DOHH2 (cell line): Measurements from ENCODE around the gene LIX1L.
"Not testable (repeated sequence)": the region's sequence is repeated elsewhere in the genome, so short reads cannot be mapped to it uniquely, and the experiment has no call there.

ENCODE experiments used
- H3F3A ChIP-seq: fragments of 200-600 bp; sonication (generic), shearing (Covaris generic); 2 replicates; pipeline ENCODE4 v1.6.0; 2016; ENCODE audit warnings: antibody characterized with exemption, mild to moderate bottlenecking; ENCODE audit not compliant: control insufficient read depth, insufficient read depth
- H3K27ac ChIP-seq: fragments of 200-600 bp; sonication (generic); 2 replicates; pipeline ENCODE4 v1.5.1; 2014; ENCODE audit warnings: low read depth, mild to moderate bottlenecking, low read length, moderate library complexity
- H3K27me3 ChIP-seq: fragments of 200-600 bp; sonication (generic); 2 replicates; pipeline ENCODE4 v1.6.1; 2014; ENCODE audit warnings: mild to moderate bottlenecking, low read length, mixed read lengths; ENCODE audit not compliant: control insufficient read depth
- H3K36me3 ChIP-seq: fragments of 200-600 bp; sonication (generic); 2 replicates; pipeline ENCODE4 v1.6.1; 2014; ENCODE audit warnings: mild to moderate bottlenecking, low read length, moderate library complexity, mixed read lengths; ENCODE audit not compliant: control insufficient read depth
- H3K4me1 ChIP-seq: fragments of 200-600 bp; sonication (generic); 2 replicates; pipeline ENCODE4 v1.6.1; 2014; ENCODE audit warnings: mild to moderate bottlenecking, low read length, mixed read lengths; ENCODE audit not compliant: control insufficient read depth
- H3K4me2 ChIP-seq: fragments of 200-600 bp; sonication (generic); 2 replicates; pipeline ENCODE4 v1.6.0; 2014; ENCODE audit warnings: mild to moderate bottlenecking, low read length, moderate library complexity
- H3K4me3 ChIP-seq: fragments of 200-600 bp; sonication (generic); 2 replicates; pipeline ENCODE4 v1.5.1; 2014; ENCODE audit warnings: mild to moderate bottlenecking, low read length, mixed read lengths
- H3K79me2 ChIP-seq: fragments of 200-600 bp; sonication (generic); 2 replicates; pipeline ENCODE4 v1.6.1; 2014; ENCODE audit warnings: mild to moderate bottlenecking, low read length, mixed read lengths; ENCODE audit not compliant: control insufficient read depth
- H3K9me2 ChIP-seq: fragments of 200-600 bp; sonication (generic); replicated peaks from 2 replicates; pipeline ENCODE4 v1.6.1; 2014; ENCODE audit warnings: mild to moderate bottlenecking, low read length, mixed read lengths; ENCODE audit not compliant: control insufficient read depth
- H3K9me3 ChIP-seq: fragments of 200-600 bp; sonication (generic); 2 replicates; pipeline ENCODE4 v1.6.1; 2014; ENCODE audit warnings: antibody characterized with exemption, low read length, mixed read lengths; ENCODE audit not compliant: control insufficient read depth, insufficient read depth
- H4K20me1 ChIP-seq: fragments of 200-600 bp; sonication (generic); 2 replicates; pipeline ENCODE4 v1.6.0; 2014; ENCODE audit warnings: low read depth, mild to moderate bottlenecking, antibody characterized with exemption, low read length, moderate library complexity; ENCODE audit not compliant: control insufficient read depth, insufficient read depth
- EZH2phosphoT487 ChIP-seq: fragments of 200-600 bp; sonication (generic); IDR thresholded peaks from 2 replicates; pipeline ENCODE4 v1.6.1; 2017; ENCODE audit warnings: borderline replicate concordance, mild to moderate bottlenecking, antibody characterized with exemption, low read length, moderate library complexity, mixed read lengths
- TF ChIP-seq, protein P1 (sequence below): fragments of 200-600 bp; sonication (generic); IDR thresholded peaks from one replicate; pipeline ENCODE4 v1.5.1; 2014; ENCODE audit warnings: antibody characterized with exemption, mild to moderate bottlenecking, low read depth, low read length; ENCODE audit not compliant: poor library complexity, severe bottlenecking

Gene LIX1L

DNA sequence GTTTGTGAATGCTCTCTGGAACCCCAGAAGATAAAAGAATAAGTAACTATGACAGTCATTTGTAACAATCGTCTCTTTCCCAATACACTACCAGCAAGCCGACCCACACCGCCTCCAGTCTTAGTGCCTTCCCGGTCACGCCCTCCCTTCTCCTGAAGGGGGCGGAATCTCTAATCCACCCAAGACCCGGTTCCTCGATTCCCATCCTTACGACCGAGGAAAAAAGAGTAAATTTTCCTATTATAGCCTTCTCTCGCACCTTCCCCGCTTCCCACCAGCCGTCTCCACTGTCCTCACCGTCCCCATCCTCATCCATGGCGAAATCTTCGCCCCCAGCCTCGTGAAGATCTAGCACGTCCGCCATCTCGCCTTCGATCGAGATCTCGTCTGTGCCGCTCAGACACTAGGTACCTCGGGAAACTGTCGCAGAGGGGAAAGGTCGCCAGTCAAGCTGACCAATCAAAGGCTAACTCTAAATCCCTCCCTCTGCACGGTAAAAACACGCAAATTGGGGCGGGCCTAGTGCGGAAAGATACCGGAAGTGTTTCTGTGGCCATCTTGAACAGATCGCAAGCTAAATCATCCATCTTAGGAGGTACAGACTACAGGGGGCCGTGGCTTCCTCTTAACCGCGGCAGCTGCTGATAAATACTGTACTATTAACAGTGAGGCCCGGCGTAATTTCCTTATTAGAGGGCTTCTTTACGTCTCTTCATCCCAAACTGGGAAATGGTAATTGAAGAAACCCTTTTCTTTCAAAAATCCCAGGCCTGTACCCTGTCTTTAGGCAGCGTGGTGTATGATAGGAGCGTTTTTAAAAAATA lies 30.5 kb downstream of the LIX1L start, which contains the start of gene RBM8A:
Gene RBM8A (minus strand): TSS at position 422 of the 824 bp plus-strand sequence. CDS start 58 bp downstream, at position 364.
- Histone ChIP-seq H3K4me1 (peaks cover 22% of the 10 kb centered on the region), H3K27me3 (no peaks in the 10 kb centered on the region), H3K79me2 (peaks cover 29% of the 10 kb centered on the region), H3K9me2 (no peaks in the 10 kb centered on the region), H3K36me3 (peaks cover 36% of the 10 kb centered on the region), H3K4me3 (peak within 1 kb of the TSS; percentile 87), H3K9me3 (no peaks in the 10 kb centered on the region), H3F3A (peaks cover 38% of the 10 kb centered on the region), H3K4me2 (peak within 1 kb of the TSS; percentile 83), H4K20me1 (peaks cover 8% of the 10 kb centered on the region; the same call in 1 of the 2 replicates), H3K27ac (peak within 1 kb of the TSS; percentile 86)
- TF ChIP-seq EZH2phosphoT487: no peak
- TF ChIP-seq, protein P1, sequence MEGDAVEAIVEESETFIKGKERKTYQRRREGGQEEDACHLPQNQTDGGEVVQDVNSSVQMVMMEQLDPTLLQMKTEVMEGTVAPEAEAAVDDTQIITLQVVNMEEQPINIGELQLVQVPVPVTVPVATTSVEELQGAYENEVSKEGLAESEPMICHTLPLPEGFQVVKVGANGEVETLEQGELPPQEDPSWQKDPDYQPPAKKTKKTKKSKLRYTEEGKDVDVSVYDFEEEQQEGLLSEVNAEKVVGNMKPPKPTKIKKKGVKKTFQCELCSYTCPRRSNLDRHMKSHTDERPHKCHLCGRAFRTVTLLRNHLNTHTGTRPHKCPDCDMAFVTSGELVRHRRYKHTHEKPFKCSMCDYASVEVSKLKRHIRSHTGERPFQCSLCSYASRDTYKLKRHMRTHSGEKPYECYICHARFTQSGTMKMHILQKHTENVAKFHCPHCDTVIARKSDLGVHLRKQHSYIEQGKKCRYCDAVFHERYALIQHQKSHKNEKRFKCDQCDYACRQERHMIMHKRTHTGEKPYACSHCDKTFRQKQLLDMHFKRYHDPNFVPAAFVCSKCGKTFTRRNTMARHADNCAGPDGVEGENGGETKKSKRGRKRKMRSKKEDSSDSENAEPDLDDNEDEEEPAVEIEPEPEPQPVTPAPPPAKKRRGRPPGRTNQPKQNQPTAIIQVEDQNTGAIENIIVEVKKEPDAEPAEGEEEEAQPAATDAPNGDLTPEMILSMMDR: peak; percentile 87

DNA sequence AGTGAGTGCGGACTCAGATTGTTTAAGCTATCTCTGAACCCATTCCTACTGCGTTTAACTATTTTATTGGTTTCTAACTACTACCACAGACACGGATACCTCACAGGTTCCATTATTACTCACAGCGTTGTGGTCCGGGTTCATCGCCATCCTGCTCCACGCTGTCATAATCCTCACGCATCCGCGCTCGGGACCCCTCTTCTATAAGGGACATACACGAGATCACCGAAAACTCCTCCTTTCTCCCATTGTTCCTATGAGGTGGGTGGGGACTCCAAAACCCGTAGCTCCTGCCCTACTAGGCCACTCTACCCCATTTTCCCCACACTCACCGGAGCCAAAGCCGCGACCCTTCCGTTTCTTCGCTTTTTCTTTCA lies 31.1 kb downstream of the LIX1L start:
- H3K4me2 ChIP-seq: peak overlapping the region; percentile 83

DNA sequence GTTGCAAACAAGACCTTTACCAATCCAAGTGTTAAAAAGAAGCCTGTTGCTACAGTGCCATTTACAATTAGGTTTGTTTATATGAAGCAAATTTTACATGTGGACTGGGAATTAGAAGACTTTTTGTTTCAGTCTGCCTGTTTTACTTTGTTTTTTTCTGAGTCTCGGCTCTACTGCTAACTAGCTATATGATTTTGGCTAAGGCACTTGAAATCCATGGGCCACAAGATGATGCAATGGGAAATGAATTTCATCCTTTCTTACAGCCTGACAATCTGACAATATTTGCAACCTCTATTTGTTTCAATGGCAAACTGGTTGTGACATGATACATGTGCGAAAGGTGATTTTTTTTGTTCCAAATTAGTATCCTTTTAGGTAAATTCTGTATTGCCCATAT lies 35.6 kb downstream of the LIX1L start:
- H3K4me2 ChIP-seq: no peak overlapping the region
- H3K27me3 ChIP-seq: no peaks in the 10 kb centered on the region
- peaks cover 8% of the 10 kb centered on the region; the same call in 1 of the 2 replicates for H4K20me1 ChIP-seq
- no peaks in the 10 kb centered on the region for H3K9me2 ChIP-seq
- H3K79me2 ChIP-seq: peaks cover 29% of the 10 kb centered on the region
- peaks cover 24% of the 10 kb centered on the region for H3K4me1 ChIP-seq
- peaks cover 37% of the 10 kb centered on the region for H3K36me3 ChIP-seq
- H3K9me3 ChIP-seq: no peaks in the 10 kb centered on the region
- H3K27ac ChIP-seq: no peak overlapping the region
- peaks cover 24% of the 10 kb centered on the region for H3F3A ChIP-seq
- H3K4me3 ChIP-seq: no peak overlapping the region
- no peak for TF ChIP-seq EZH2phosphoT487
- TF ChIP-seq, protein P1: no peak

More for the DNA sequence above, 31.1 kb downstream of the LIX1L start:
- Histone ChIP-seq H3K4me3 (peak overlapping the region; percentile 87), H3K9me2 (no peaks in the 10 kb centered on the region), H3K9me3 (no peaks in the 10 kb centered on the region), H3K79me2 (peaks cover 29% of the 10 kb centered on the region), H4K20me1 (peaks cover 8% of the 10 kb centered on the region; the same call in 1 of the 2 replicates), H3K27ac (peak overlapping the region; percentile 86), H3K36me3 (peaks cover 38% of the 10 kb centered on the region), H3F3A (peaks cover 41% of the 10 kb centered on the region), H3K27me3 (no peaks in the 10 kb centered on the region), H3K4me1 (peaks cover 16% of the 10 kb centered on the region)
- TF ChIP-seq, protein P1: no peak
- TF ChIP-seq EZH2phosphoT487: no peak

DNA sequence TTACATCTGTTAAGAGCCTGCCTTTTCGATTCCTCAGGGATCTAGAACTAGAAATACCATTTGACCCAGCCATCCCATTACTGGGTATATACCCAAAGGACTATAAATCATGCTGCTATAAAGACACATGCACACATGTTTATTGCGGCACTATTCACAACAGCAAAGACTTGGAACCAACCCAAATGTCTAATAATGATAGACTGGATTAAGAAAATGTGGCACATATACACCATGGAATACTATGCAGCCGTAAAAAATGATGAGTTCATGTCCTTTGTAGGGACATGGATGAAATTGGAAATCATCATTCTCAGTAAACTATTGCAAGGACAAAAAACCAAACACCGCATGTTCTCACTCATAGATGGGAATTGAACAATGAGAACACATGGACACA lies 37.5 kb downstream of the LIX1L start:
- Histone ChIP-seq H3K79me2 (peaks cover 15% of the 10 kb centered on the region), H3K4me1 (peaks cover 24% of the 10 kb centered on the region), H3F3A (peaks cover 24% of the 10 kb centered on the region), H3K36me3 (peaks cover 34% of the 10 kb centered on the region), H3K4me2 (peak overlapping the region; percentile 90)
- not testable (repeated sequence) for H3K27me3 ChIP-seq, H3K27ac ChIP-seq, H3K4me3 ChIP-seq, H3K9me2 ChIP-seq, H3K9me3 ChIP-seq, H4K20me1 ChIP-seq
